HG03135 (cell line): ENCODE measurements around the gene MAGEF1.
"Not testable (repeated sequence)": the region's sequence is repeated elsewhere in the genome, so short reads cannot be mapped to it uniquely, and the experiment has no call there.

Experiments
- ATAC-seq: cut with Tn5 transposase; IDR thresholded peaks from one replicate; pipeline ENCODE4 v1.9.1; 2021; ENCODE audit warnings: mild to moderate bottlenecking, moderate library complexity; ENCODE audit not compliant: unreplicated experiment

The MAGEF1 gene

DNA sequence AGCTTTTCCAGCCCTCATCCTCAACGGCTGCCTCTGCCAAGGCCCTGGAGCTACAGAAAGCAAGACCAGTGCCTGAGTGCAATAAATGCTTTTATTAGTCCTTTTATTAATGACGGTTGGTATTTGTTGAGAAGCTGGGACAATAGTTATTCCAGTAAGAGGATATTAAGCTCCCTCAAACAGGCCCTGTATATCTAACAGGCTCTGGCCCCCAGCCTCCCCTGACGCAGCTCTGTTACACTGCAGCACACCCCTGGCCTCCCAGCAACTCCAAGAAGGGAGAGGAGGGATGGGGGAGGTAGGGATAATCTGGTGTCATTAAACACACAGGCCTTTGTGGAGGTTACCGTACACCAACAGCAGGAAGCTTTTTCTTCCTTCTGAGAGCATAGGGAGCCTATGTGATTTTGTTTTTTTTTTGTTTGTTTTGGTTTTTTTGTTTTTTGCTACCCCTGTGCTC lies 30.8 kb upstream of the MAGEF1 start:
- no peak for ATAC-seq

DNA sequence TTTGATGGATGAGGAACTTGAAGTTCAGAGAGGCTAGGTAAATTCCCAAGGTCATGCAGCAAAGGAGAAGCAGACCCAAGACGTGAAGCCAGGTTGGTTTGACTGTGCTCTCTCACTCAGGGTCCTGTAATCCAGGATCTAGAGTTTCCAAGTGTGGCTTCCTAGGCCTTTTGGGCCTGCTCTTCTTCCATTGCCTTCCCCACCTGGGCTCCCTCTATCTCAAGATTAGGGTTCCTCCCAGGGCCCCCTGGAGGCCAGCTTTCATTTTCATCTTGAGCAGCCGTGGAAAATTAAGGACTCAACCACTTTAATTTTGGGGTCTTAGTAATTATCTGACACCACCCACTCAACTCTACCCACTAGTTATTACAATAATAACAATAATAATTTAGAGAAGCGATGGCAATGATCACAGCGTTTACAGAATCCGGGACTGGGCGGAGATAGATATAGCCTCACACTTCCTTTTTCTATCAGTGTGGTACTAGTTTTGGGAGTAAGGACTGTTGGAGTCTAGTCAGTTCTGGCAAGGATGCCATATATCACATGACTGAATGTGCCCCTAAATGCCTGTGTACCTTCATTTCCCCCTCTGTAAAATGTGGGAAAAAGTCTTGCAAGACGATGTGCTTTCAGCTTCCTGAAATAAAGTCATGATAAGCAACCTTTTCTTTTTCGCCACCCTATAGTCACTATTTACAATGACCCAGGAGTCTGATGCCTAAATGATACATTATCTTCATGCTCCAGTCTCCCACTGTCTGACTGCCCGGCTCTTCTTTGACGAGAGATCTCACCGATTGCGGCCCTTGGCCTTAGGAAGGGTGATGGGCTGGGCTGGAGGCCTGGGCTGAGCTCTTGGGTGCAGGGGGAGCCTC lies 30.2 kb upstream of the MAGEF1 start:
- ATAC-seq = no peak

DNA sequence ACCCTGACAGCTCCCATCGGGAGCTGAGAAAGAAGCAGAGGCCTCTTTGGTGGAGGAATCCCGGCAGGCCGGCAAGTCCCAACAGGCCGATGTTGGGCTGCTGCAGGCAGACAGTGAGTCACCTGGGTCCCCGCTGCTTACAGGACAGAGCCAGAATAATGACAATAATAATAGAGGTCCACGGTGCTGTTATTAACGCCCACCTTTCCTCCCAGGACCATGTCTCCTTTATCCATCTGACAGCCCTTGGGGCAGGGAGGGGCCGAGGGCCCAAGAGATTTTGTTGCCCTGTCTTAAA lies 29.3 kb upstream of the MAGEF1 start:
- no peak for ATAC-seq

DNA sequence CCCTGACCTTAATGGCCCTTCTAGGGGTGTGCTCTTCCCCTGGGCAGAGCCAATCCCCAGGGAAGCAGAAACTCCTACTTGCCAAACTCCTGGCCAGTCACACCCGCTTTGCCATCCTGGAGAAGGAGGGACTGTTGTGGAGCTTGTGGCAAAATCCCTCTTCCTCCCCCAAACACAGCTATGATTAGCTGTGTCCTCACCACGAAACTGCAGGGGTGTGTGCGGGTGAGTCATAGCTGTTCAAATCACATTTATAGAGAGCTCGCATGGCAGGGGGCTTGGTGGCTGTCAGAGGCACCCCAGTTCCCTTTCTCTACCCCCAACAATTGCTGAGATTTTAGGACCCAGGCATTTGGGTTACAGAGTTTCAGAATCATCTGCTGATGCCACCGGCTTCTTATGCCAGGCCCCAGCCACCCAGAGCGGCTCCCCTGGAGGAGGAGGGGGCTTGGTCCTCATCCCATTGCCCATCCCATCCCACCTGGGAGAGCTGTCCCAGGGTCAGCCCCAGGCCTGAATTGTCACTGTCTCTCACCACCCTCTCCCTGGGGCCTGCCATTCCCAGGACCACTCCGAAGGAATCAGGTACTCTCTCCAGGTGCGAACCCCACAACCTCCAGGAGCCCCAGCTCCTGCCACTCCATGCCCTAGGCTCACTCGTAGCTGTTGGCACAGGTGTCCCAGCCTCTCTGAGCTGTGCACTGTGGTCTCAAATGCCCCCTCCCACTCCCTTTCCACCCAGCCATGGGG lies 28.8 kb upstream of the MAGEF1 start:
- no peak for ATAC-seq

DNA sequence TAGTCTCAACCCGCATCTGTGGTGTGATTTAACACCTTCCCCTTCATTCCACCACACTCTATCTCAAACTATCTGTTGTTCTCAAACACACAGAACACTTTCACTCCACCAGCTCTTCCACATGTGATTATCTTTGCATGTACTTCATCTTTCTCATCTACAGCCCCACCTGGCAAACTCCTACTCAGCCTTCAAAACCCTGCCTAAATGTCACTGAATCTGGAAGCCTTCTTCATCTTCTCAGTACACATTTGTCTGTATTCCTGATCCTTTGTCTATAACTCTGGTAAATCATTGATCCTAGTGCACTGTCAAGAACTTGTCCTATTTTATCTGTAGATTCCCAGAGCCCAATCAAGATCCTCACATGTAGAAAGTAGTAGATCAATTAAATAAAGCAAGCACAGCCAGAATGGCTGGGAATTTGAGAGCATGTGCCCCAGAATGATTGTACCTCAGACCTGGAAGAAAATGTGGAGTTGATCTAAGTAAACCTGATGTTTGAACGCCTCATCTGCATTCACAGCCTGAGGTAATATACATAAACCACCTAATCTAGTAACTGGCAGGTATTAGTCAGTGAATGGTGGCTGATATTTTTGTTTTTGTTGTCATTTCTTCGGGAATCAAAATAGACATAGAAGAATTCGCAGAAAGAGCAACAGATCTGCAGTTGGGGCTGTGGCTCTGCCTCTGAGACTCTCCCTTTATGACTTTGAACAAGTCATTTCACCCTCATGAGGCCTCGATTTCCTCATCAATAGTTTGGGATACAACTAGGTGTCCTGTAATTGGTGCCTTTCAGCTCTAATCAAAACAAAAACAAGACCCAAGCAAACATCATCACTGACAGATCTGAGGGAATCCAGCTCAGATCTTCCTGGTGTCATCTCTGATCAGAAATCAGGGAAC lies 28.0 kb upstream of the MAGEF1 start:
- no peak for ATAC-seq

DNA sequence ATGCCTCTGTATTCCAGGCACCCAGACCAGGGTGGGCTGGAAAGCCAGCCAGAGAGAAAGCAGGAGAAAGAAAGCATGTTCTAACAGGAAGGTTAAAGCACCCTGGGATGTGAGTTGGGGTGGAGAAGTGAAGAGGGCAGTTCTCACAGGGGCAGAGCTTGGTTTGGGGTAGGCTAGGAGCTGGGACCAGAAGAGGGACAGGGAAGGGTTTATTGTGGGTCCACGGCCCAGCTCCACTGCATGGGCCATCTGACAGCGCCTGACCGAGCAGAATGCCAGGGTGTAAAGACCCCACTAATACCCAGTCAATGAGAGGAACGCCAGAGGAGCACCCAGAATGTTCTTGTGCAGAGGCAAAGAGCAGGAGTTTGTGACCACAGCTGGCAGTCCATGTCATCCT lies 27.1 kb upstream of the MAGEF1 start:
- no peak for ATAC-seq

DNA sequence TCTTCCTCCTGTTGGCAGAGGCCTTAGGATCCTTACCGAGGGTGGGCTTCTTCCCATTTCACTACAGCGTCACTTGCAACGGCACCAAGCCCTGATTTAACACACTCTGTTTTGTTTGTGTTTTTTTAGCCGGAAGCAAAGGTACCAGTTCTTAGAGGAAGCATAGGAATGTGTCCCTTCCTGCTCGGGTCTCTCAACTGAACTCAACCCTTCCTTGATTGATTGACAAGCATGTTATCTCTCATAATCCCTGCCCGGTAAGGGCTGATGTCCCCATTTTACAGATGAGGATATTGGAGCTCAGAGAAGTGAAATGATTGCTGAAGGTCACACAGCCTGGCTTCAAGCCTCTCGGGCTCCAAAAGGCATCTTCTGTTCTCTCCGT lies 26.6 kb upstream of the MAGEF1 start:
- ATAC-seq = no peak

DNA sequence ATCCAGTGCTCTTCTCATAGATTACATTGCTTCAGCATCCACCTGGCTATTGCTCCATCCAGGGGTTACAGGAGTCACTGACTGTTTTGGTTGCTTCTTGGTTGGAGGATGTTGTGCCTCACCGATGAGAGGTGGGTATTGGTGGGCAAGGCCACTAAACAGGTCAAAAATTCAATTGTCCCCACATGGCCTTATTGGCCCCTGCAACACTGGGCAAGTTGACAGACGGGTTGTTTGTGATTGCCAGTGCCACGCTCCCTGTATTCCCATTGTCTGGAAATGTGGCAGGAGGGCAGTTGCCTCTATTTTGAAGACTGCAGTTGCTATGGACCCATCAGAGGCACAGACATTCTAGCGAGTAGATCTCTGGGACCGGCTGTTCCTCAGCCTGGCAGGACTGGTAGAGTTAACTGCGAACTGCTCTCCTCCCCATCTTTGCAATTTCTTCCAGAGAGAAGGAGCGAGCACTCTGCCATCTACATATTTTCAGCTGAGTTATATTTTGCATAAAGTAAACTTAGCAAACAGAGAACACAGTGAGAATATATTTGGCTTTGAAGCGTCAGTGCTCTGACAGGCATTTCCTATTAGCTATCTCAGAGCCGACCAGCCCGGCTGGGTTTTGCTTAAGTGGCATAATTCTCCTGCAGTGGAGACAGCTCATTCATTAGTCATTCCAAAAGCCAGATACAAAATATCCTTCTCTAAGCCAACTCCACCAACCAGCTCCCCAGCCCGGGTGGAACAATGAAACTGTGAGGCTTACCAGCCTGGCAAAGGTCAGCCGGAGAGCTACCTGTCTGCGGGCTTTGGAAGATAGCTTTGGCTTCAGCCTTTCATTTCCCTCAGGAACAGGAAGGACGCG lies 26.0 kb upstream of the MAGEF1 start:
- no peak for ATAC-seq

DNA sequence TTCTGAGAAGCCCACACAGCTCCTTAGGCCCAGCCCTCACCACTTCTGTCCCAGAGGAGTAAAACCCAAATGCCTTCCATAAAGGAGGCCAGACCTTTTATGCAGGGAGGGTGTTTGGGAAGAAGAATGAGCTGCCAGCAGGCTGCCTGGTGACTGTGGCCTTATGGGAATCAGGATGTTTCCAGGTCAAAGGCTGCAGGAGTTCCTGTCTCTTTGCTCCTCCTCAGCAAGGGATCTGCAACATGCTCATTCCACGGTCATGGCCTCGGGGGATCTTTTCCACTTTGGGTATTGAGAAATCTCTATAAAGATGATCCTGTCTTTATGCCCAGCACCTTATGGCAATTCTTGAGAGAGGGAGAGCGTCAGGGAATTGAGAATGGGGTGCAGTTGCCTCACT lies 25.2 kb upstream of the MAGEF1 start:
- no peak for ATAC-seq

DNA sequence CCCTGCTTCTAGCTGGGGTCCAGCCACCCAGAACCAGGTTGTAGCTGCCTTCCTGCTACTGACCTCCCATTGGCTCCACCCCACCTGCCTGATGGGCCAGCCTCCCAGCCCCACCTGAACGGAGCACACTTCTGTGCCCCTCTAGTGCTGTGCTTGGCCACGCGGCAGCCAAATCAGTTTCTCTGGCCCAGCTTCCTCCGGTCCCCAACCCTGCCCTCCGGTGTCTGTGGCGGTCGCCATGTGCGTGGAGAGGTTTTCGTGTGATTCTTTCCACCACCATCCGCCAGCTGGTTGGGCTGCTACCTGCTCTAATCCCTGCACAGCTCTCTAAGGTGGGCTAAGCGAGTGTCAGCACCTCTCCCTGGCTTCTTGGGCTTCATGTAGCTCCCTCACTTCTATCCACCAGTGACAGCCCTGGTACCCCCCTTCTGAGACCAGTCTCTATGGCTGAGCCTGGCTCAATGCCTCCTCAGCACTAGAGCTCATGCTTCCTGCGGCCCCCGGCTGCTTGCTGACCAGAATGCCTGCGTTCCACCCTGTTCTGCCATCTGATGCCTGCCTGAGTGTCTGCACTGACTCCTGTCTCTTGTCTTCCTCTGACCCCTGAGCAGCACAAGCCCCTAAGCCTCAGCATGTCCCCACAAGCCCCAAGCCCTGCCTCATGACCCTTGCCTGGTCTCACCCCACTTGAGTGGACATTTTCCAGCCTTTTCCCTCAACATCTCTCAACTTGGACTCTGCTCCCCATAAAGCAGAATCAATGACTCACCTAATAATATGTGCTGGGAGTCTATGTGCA lies 23.2 kb upstream of the MAGEF1 start:
- no peak for ATAC-seq

DNA sequence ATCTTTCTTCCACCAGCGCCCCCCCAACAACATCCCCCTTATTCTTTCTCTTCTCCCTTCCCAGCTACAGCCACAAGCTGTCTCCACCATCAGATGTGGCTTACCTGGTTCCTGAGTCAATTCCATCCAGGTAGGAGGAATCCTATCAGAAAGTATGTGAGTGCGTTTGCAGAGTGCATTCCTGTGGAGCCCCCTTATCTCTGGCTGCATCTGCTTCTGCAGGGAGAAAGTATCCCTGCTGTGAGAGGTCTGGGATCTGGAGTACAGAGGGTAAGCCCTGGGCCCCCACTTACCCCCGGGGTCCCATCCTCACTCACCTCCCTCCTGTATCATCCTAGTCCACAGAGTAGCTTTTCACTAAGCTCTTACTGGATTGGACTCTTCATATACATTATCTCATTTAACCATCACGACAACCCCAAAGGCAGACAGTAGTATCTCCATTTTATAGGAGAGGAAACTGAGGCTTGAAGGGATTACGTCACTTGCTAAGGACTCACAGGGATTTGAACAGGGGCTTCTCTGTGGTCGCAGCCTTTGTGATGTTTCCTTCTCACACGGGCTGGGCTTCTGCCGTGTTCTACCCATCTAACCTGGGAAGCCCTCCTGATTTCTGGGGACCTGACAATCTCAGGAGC lies 22.2 kb upstream of the MAGEF1 start:
- no peak for ATAC-seq

DNA sequence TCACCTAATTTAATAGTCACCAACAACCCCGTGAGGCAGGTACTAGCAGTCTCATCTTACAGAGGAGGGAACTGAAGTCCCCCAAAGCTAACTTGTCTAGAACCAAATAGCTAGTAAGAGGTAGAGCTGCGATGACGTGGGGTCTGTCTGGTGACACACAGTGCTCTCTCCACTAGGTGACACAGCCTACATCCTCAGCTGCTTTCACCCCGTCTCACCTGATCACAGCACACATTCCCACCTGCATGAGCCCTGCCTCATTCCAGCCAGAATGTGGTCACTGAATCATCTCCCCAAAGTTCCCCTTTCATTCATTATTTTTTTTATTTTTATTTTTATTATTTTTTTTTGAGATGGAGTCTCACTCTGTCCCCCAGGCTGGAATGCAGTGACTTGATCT lies 21.3 kb upstream of the MAGEF1 start:
- no peak for ATAC-seq

DNA sequence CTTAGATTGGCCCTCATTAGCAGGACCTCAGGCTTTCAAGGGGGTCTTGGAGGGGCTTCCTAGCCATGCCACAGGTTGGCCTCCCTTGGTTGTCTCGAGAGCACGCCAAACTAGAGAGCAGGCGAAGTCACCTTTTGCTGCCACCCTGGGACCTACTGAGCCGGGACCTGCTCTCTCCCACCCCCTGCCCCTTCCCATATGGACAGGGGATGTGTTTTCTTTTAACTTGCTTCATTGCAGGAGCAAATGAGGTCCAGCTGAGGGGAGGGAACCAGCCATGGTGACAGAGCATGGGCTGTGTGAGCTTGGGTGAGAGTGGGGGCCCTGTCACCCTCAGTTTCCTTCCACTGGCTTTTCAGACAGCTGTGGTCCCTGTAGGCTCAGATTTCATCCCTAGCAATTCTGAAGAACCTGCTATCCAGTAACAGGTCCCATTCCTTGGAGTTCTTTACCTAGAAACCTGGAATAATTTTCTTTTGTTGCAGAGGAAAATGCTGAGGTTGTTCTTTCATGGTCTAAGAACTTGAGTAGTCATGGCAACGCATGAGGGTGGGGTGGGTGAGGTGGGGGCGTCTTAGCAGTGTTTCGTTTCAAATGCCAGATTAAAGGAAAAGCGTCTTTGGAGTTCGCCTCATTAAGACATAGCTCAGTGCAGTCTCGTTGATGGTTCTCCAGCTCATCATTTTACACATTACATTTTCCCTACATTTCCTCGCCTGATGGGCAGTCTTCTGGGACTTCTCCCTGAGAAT lies 20.1 kb upstream of the MAGEF1 start:
- ATAC-seq = no peak

DNA sequence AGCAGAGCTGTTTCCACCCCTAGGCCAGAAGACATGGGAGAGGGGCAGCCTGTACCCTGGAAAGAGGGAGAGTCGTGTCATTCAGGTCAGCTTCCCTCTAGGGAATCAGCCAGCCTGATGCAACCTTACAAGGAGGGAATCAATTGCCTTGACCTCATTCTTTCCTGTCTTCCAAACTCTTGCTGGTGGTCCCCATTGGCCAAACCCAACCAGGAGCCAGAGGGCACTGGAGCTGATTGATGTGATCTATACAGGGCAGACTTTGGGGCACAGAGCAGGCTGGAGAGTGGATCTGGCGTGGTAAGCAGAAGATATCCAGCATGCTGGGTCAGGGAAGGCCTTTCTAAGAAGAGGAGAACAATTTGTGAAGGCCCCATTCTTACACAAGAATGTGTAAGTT lies 19.1 kb upstream of the MAGEF1 start:
- ATAC-seq = no peak

DNA sequence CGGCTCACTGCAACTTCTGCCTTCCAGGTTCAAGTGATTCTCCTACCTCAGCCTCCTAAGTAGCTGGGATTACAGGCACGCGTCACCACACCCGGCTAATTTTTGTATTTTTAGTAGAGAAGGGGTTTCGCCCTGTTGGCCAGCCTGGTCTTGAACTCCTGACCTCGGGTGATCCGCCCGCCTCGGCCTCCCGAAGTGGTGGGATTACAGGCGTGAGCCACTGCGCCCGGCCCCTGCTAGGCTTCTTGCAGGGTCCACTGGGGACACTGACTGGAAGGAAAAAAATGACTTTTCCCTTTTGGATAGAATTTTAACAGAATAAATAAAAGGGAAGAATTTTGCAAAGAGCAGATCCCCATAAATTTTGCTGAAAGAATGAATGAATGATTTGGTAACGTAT lies 17.3 kb upstream of the MAGEF1 start:
- ATAC-seq = not testable (repeated sequence)

DNA sequence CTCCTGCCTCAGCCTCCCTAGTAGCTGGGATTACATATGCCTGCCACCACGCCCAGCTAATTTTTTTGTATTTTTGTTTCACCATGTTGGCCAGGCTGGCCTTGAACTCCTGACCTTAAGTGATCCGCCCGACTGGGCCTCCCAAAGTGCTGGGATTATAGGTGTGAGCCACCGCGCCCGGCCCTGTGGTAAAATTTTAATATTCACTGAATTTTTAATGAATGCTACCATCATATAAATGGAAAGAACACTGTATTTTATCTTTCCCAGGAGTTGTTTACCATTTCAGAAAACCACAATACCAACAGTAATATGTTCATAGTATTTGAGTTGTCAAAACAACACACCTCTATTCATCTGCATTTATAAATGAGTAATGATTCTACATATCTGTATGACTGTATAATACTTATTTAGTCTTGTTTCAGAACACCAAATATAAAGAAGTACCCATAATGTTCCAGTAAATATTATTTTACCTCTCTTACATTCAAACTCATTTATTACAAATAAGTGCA lies 16.2 kb upstream of the MAGEF1 start:
- no peak for ATAC-seq

DNA sequence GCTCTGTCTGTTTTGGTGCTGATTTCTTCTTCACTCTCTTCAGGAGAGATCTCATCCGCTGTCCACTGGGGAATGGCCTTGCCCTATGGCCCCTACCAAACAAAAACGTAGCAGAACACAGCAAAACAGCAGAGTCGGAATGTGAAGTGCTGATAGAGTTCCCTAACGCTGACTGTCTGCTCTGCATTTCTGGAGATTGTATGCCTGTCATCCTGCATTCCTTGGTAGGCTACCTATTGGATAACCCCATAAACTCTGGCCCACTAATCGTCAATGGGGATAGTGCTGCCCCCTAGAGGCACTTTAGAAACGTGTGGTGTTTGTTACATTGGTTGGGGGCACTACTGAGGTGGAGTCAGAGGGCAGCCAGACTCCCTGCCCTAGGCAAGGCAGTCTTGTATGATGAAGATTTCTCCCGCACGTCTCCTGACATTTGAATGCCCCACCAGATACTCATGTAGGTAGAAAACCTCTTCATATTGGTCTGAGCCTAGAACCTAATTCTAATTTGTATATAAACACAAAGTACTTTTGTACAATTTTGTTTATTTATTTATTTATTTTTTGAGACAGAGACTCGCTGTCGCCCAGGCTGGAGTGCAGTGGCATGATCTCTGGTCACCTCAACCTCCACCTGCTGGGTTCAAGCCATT lies 15.6 kb upstream of the MAGEF1 start:
- no peak for ATAC-seq

DNA sequence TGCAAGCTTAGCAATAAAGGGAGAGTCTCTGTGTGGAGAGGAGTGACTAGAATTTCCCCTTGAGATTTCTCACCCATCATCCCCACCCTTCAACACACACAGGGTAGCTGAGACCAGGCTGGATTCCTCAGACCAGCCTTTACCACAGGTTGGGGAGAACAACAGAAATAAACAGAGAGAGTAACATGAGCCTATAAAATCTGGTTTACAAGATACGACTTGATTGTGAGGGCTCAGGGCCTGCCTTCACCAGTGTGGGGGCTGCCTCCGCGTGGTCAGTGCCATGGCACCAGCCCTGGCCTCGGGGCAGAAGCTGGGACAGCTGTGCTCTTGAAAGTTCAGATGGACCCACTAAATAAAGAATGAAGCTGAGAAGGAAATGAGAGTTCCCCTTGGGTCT lies 14.6 kb upstream of the MAGEF1 start:
- ATAC-seq = no peak
